ENCODE measurements around the gene ZBTB2. TPM values are rescaled to one million over a fixed set of nuclear protein-coding genes. Genes with fewer than 3 reads are reported as not detected.

Gene ZBTB2
- total RNA-seq, 1 experiment from 2014 or later, result 31.4 TPM

- no peak overlapping the region for H4K91ac ChIP-seq (ENCODE audit: insufficient read length, low read depth, low read length)
- DNase-seq, result no peak
- H3K56ac ChIP-seq (ENCODE audit: insufficient read length, low read depth, low read length), result no peak overlapping the region
- no peak overlapping the region for H4K8ac ChIP-seq (replicated peaks; ENCODE audit: insufficient read length, low read depth, low read length)
- no peaks in the 10 kb centered on the region for H3K27me3 ChIP-seq (ENCODE audit: insufficient read depth, low read length)
- H3K14ac ChIP-seq (ENCODE audit: insufficient read depth, low read length), result no peak overlapping the region
- H3K18ac ChIP-seq (ENCODE audit: insufficient read length, low read depth, low read length), result no peak overlapping the region
- Mint-ChIP-seq H3K4me3 (no peak overlapping the region; a peak in 1 of 5 replicates), H3K4me1 (peaks cover 9 to 19% of the 10 kb centered on the region in 2 experiments), H3K9me3 (no peaks in the 10 kb centered on the region), H3K36me3 (ENCODE audit: insufficient read depth in 1 of 3, low read depth in 3 of 3) (peaks cover 0 to 10% (median 4%) of the 10 kb centered on the region in 3 experiments; a peak in 4 of 7 replicates), H3K27ac (peak overlapping the region in 2 of 3 experiments; percentile 19 to 63; a peak in 1 of 7 replicates), H3K27me3 (ENCODE audit: low read depth) (no peaks in the 10 kb centered on the region)
- no peak overlapping the region for H2AK5ac ChIP-seq (ENCODE audit: insufficient read length, low read length)
- TF ChIP-seq CTCF (conservative IDR thresholded peaks at IDR 0.05), result no peak
- H3K4ac ChIP-seq (ENCODE audit: low read depth, low read length), result no peak overlapping the region
- no peak overlapping the region for H3K27ac ChIP-seq (ENCODE audit: insufficient read length, low read depth, low read length)
- H3K79me1 ChIP-seq (ENCODE audit: insufficient read depth, low read depth, low read length, poor library complexity, severe bottlenecking), result peaks cover 3% of the 10 kb centered on the region
- H3K79me2 ChIP-seq (ENCODE audit: insufficient read depth, low read length), result peaks cover 13% of the 10 kb centered on the region; the same call in 1 of the 2 replicates
- no peak overlapping the region for H2BK5ac ChIP-seq (ENCODE audit: insufficient read length, low read length)
- no peak overlapping the region for H2BK120ac ChIP-seq (ENCODE audit: low read depth, low read length, poor library complexity, severe bottlenecking)
- no peaks in the 10 kb centered on the region for H3K9me3 ChIP-seq (ENCODE audit: control insufficient read depth, low read depth, low read length)
- no peak overlapping the region for H4K5ac ChIP-seq (ENCODE audit: insufficient read length, low read depth, low read length)
- H2BK12ac ChIP-seq (ENCODE audit: insufficient read length, low read depth, low read length), result no peak overlapping the region
- H2BK20ac ChIP-seq (ENCODE audit: low read depth, low read length, poor library complexity, severe bottlenecking), result no peak overlapping the region
- no peaks in the 10 kb centered on the region; the same call in 1 of the 2 replicates for H3K4me1 ChIP-seq (ENCODE audit: insufficient read depth, low read length)
- no peaks in the 10 kb centered on the region for H4K20me1 ChIP-seq (ENCODE audit: control insufficient read depth, insufficient read depth, insufficient read length)
- no peak overlapping the region for H3K9ac ChIP-seq (ENCODE audit: extremely low read depth, insufficient read length, low read length)
- H3K23me2 ChIP-seq (ENCODE audit: insufficient read length, low read depth, low read length, poor library complexity, severe bottlenecking), result peaks cover 8% of the 10 kb centered on the region
- H2AFZ ChIP-seq (ENCODE audit: low read length), result no peak overlapping the region
- H3T11ph ChIP-seq (ENCODE audit: low read length), result no peak overlapping the region
- no peak overlapping the region for H2BK15ac ChIP-seq (ENCODE audit: low read depth, low read length)
- WGBS (ENCODE audit: extremely low coverage, insufficient read length, low lambda C conversion rate), result no CpG with 5 or more reads among the region's 11 CpGs
- no peak overlapping the region for H3K4me2 ChIP-seq (ENCODE audit: insufficient read depth, insufficient read length, low read length)
- no peak overlapping the region for H3K23ac ChIP-seq (ENCODE audit: insufficient read length, low read depth, low read length)
Measured at GRCh38 chr6:151387175-151387970, 4.0 kb downstream of the ZBTB2 start.
